GM19452 (cell line): Measurements from ENCODE around the gene SLX1A.
"Not testable (repeated sequence)": the region's sequence is repeated elsewhere in the genome, so short reads cannot be mapped to it uniquely, and the experiment has no call there.

Experiments used
- ATAC-seq: cut with Tn5 transposase; IDR thresholded peaks from one replicate; pipeline ENCODE4 v1.9.1; 2021; ENCODE audit not compliant: unreplicated experiment

SLX1A gene

DNA sequence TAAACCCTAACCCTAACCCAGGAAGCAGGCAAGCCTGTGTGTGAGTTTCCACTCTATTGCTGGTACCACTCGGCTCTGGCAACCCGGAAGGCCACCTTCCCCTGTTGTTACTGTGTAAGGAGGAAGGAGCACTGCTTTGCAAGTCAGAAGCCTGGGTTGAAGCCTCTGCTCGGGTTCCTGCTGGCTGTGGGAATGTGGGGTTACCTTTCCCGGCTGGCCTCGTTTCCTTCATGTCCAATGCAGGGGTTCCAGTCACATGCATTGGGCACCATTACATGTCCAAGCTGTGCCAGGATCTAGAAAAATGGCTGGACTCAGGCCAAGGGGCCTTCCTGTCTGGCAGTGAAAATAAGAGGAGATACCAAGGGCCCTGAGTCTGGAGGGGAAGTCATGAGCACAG is 23.4 kb downstream of the SLX1A start:
- ATAC-seq, result not testable (repeated sequence)
